Measurements from ENCODE around the gene SNCB. TPM values are rescaled to one million over a fixed set of nuclear protein-coding genes. Genes with fewer than 3 reads are reported as not detected.

Gene SNCB
- total RNA-seq, 1 donor from 2014 or later: not detected

- intact Hi-C loops (cut with DNase I): no loop called here
- Histone ChIP-seq H3K27me3 (no peaks in the 10 kb centered on the region), H3K4me1 (peaks cover 19% of the 10 kb centered on the region), H3K4me3 (no peak overlapping the region), H3K36me3 (peaks cover 0 to 8% of the 10 kb centered on the region in 2 donors), H3K27ac (no peak overlapping the region), H3K9me3 (no peaks in the 10 kb centered on the region)
- no peak for DNase-seq (ENCODE audit: extremely low spot score in 2 of 2)
- TF ChIP-seq CTCF (IDR thresholded peaks at IDR 0.05) (peak; percentile 65 to 92 (median 83)), POLR2A (IDR thresholded peaks at IDR 0.05) (no peak)
Measured at GRCh38 chr5:176660860-176661641, 30.7 kb upstream of the SNCB start.

DNA sequence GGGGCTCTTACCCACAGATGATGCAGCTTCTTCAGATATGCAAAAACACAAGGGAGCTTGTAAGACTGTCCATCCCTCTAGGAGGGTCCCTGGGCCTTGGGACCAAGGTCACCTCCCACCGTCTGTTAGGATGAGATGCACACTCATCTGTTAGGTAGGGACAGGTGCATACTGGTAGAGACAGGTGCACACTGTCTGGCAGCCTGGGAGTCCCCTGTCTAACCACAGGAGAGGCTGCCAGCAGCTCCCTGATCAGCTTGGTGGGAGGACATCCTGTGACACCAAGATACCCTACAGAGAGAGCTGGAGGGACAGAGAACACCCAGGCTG, 30.2 kb upstream of the SNCB start:
- intact Hi-C loops (cut with DNase I): no loop called here
- Histone ChIP-seq H3K27ac (no peak overlapping the region), H3K36me3 (peaks cover 0 to 8% of the 10 kb centered on the region in 2 donors), H3K9me3 (no peaks in the 10 kb centered on the region), H3K4me1 (peaks cover 19% of the 10 kb centered on the region), H3K27me3 (no peaks in the 10 kb centered on the region), H3K4me3 (no peak overlapping the region)
- DNase-seq (ENCODE audit: extremely low spot score in 2 of 2): no peak
- TF ChIP-seq POLR2A (IDR thresholded peaks at IDR 0.05) (no peak), POLR2AphosphoS5 (IDR thresholded peaks at IDR 0.05; ENCODE audit: insufficient read depth in 1 of 2, low read depth in 1 of 2) (no peak), CTCF (IDR thresholded peaks at IDR 0.05) (no peak)

DNA sequence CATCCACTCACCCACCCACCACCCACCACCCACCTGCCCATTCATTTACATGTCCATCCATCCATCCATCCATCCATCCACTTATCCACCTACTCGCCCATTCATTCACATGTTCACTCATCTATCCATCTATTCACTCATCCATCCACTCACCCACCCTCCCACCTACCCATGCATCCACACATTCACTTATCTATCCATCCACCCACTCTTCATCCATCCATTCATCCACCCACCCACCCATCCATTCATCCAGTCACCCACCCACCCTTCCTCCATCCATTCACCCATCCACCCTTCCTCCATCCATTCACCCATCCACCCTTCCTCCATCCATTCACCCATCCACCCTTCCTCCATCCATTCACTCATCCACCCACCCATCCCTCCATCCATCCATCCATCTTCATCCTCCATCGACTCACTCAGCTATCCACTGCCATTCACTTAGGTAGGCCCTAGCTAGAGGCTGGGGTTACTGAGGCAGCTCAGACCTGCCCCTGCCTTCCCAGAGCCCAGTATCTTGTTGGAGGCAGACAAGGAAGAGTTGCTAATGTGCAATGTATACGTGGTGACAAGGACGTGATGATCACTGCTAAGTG, 29.6 kb upstream of the SNCB start:
- intact Hi-C loops (cut with DNase I): no loop called here
- Histone ChIP-seq H3K4me1 (peaks cover 19% of the 10 kb centered on the region), H3K9me3 (no peaks in the 10 kb centered on the region), H3K27ac (no peak overlapping the region), H3K4me3 (no peak overlapping the region), H3K36me3 (peaks cover 0 to 8% of the 10 kb centered on the region in 2 donors), H3K27me3 (no peaks in the 10 kb centered on the region)
- no peak for DNase-seq (ENCODE audit: extremely low spot score in 2 of 2)
- no peak for TF ChIP-seq POLR2A (IDR thresholded peaks at IDR 0.05)

- H3K4me3 ChIP-seq: no peak overlapping the region
- H3K36me3 ChIP-seq: peaks cover 0 to 8% of the 10 kb centered on the region in 2 donors
- no peak for DNase-seq (ENCODE audit: extremely low spot score in 2 of 2)
- no peak for TF ChIP-seq POLR2AphosphoS5 (IDR thresholded peaks at IDR 0.05; ENCODE audit: insufficient read depth in 1 of 2, low read depth in 1 of 2)
- no peak for TF ChIP-seq CTCF (IDR thresholded peaks at IDR 0.05)
- no peak for TF ChIP-seq POLR2A (IDR thresholded peaks at IDR 0.05)
- no peaks in the 10 kb centered on the region for H3K9me3 ChIP-seq
- no peaks in the 10 kb centered on the region for H3K27me3 ChIP-seq
- intact Hi-C loops (cut with DNase I): no loop called here
- H3K4me1 ChIP-seq: peaks cover 23% of the 10 kb centered on the region
- no peak overlapping the region for H3K27ac ChIP-seq
Measured at GRCh38 chr5:176659512-176659839, 29.1 kb upstream of the SNCB start.

GRCh38 chr5:176658817-176659511, 28.6 kb upstream of the SNCB start:
- Histone ChIP-seq H3K9me3 (no peaks in the 10 kb centered on the region), H3K27ac (no peak overlapping the region), H3K4me1 (peaks cover 28% of the 10 kb centered on the region), H3K27me3 (no peaks in the 10 kb centered on the region), H3K36me3 (peaks cover 0 to 10% of the 10 kb centered on the region in 2 donors), H3K4me3 (no peak overlapping the region)
- TF ChIP-seq POLR2AphosphoS5 (IDR thresholded peaks at IDR 0.05; ENCODE audit: insufficient read depth in 1 of 2, low read depth in 1 of 2) (no peak), POLR2A (IDR thresholded peaks at IDR 0.05) (no peak), CTCF (IDR thresholded peaks at IDR 0.05) (no peak)
- no peak for DNase-seq (ENCODE audit: extremely low spot score in 2 of 2)
- intact Hi-C loops (cut with DNase I): no loop called here

Data from vagina (tissue), 2 donors.